ENCODE results near the gene SLC12A7.
"Not testable (repeated sequence)": the region's sequence is repeated elsewhere in the genome, so short reads cannot be mapped to it uniquely, and the experiment has no call there.

The SLC12A7 gene

DNA sequence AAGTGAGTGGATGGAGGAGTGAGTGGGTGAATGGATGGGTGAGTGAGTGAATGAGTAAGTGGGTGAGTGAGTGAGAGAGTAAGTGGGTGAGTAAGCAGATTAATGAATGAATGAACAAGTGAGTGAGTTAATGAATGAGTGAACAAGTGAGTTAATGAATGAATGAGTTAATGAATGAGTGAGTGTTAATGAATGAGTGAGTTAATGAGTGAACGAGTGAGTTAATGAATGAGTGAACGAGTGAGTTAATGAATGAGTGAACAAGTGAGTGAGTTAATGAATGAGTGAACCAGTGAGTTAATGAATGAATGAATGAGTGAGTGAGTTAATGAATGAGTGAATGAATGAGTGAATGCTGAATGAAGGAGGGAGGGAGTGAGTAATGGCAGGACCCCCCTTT is 76.9 kb downstream of the SLC12A7 start:
- no peak for DNase-seq (ENCODE audit: low read depth)

DNA sequence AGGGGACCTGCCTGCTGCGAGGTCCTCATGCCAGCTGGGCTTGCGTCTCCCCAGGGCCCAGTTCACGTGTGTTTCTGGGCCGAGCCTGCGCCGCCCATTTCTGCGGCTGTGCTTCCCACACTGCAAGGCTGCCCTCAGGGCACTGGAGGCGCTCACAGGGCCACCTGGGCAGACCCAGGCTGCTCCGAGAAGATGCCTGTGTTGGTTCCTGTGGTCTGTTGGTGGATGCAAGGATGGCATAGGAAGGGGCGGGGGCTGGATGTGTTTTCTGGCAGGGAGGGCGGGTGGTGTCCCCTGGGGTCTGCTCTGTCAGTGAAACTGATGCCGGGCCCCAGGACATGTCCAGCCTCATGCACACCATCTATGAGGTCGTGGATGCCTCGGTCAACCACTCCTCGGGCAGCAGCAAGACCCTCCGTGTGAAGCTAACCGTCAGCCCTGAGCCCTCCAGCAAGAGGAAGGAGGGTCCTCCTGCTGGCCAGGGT is 77.4 kb downstream of the SLC12A7 start:
- DNase-seq (ENCODE audit: low read depth), result no peak

DNA sequence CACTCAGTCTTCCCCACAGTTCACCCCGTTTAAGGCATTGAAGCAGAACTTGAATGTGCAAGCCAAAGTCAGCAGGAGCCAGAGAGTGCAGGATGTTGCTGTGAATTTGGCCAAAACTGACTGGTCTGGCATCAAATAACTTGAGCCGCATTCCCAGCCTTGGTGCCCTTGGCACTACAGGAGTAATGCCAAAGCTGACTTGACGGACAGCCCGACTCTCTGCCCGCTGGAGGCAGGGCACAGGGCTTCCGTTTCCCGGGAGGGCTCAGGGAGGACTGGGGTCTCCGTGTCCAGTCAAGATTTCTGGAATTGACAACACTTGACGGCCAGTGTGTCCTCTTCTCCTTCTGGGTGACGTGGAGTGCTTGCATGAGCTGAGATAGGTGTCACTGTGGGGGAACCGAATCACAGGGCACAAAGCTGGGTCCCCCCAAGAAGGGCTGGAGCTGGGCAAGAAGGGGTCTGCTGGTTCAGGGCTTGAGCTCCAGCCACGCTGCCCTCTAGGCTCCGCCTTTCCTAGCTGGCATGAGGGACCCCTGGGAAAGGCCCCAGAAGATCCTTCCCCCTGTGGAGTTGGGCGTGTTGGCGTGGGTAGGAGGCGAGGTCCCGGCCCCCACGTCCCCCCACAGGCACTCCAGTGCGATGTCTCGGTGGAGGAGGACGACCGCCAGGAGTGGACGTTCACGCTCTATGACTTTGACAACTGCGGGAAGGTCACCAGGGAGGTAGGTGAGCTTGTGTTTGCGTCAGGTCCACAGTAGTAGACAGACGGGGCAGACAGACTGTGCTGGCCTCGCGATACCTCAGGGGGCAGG is 78.0 kb downstream of the SLC12A7 start:
- DNase-seq (ENCODE audit: low read depth), result no peak

DNA sequence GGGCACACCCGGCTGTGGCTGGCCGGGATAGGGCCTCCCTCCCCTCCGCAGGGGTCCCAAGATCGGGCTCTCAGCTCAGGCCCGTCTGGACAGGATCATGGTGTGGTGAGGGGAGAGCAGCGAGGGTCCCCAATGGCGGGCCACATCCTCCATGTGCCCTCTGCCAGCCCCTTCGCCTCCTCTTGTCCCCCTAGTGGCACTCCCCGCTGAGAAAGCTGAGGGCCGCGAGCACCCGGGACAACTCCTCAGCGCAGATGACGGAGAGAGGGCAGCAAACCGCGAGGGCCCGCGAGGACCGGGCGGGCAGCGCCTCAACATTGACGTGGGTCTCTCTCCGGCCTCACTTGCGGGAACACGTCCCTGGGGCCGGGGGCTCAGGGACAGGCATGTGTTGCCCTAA is 78.7 kb downstream of the SLC12A7 start:
- no peak for DNase-seq (ENCODE audit: low read depth)

DNA sequence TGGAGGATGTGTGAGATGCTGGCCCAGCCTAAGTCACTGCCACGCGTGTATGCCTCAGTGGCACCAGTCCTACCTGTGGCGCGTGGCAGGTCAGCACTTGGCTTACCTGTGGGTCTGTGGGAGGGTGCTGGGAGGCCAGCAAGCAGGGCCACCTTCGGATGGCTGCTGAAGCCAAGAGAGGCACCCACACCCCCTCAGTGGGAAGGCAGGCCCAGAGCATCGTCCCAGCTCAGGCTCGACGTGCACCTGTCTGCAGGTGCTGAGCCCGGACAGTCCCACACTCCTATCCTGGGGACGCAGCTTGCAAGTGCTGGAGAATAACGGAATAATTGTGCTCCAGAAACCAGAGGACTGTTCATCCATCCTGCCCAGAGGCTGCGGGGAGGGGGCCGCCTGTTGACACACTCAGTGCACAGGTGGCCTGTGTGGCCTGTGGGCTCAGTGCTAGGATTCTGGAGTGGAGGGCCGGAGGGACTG is 79.3 kb downstream of the SLC12A7 start:
- DNase-seq (ENCODE audit: low read depth), result no peak

DNA sequence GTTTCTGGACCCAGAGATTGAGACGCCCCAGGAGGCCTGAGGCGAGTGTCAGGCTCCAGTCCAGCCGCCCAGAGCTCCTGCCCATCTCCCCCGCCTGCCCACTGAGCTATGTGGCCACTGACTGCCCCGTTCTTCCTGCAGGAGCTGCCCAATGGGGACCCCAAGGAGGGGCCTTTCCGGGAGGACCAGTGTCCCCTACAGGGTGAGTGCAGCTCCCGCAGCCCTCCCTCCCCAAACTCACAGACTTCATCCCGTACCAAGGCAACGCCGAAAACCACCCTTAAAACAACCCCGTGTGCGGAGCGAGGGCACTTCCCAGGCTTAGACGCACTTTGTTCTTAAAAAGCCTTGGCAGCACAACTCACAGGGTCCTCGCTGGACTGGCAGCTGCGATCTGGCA is 79.9 kb downstream of the SLC12A7 start:
- no peak for DNase-seq (ENCODE audit: low read depth)

DNA sequence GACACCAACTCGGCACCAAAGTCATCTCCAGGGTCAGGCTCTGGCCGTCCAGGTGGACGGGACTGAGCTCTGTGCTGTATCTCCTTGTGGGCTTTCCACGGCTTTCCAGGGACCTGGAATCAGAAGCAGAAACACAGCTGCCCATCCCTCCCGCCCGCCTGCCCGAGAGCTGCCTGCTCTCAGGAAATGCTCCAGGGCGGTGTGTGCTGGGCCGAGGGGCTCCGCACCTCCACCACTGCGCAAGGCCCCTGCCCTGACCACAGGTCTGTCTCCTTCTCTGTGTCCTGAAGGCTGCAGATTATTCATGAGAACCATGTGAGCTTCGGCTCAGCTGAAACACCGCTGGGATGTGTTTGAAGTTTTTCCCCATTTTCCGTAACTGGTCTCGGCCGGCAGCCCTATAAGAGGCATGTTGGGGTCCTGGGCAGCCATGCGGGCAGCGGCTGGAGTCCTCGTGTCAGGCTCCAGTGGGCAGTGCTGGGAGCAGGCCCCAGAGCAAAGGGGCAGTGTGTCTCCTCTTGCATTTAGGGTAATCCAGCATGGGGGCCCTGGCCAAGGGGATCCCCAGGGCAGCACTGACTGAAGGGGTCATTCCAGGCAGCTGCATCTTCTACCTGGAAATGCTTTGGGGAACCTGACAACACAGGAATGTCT is 80.4 kb downstream of the SLC12A7 start:
- DNase-seq (ENCODE audit: low read depth), result no peak

DNA sequence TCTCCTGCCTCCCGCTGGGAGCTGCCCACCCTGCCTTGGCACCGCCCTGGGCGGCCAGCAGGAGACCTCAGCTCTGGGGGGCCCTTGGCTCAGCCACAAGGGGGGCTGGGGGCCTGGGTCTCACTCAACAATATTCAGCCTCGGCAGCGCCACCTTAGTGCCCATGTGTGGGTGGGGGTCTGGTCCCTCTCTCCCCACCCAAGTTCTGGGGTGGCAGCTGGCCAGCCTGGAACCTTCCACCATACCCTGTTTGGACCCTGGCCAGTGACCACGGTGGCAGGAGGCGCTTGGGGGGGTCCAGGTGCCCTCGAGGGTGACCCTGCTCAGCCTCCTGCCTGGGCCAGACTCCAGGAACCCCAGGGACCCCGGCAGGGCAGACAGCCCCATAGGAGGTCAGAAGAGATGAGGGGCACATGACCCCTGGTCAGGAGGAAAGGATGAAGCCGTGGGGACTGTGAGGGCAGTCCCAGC is 81.0 kb downstream of the SLC12A7 start:
- DNase-seq (ENCODE audit: low read depth), result no peak

DNA sequence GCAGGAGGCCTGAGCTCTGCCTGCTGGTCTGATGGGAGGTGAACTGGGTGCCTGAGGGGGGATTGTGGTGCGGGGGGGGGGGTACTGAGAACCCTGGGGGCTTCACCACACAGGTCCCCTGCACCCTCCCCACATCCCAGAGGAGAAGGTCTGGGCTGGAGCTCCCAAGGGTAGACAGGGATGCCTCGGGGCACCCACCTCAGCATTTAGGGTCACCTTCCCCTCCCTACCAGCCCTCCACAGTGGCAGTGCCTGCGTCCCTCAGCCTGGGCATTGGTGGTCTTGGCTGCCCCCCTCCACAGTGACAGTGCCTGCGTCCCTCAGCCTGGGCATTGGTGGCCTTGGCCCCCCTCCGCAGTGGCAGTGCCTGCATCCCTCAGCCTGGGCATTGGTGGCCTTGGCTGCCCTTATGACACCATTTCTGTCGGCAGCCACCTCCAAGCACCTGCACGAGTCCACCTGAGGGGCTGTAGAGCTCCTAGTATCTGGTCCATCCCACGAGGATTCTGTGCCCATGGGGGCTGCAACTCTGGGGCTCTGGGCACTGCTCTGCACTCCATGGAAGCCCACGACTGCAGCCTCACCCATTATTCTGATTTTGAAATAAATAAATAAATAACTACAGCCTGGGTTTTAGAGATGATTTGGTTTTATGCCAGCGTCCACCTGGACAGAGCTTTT is 81.8 kb downstream of the SLC12A7 start:
- DNase-seq (ENCODE audit: low read depth), result no peak

DNA sequence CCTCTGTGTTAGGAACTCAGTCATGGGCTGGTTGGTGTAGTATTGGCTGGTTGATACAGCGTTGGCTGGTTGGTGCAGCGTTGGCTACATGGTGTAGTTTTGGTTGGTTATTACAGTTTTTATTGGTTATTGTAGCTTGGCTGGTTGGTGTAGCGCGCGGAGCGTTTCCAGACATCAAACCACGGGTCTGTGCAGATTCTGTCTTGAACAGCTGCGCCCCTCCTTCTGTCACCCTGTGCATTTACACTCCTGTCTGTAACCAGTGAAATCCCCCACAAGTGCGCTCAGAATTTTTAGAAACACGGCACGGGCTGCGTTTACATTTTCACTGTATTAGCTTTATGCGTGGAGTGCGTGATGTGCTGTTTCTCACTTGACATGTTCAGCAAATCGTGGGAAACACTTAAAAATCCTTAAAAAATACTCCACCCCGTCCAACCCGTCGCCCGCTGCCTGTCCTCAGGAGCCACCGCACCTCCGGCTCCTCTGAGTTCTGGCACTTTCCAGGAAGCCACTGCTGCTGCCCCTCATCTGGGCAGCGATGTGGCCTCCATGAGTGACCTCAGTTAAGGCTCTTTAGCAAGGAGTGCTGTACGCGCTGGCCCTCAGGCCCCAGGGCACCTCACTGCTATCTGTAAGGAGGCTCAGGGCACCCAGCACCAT is 82.5 kb downstream of the SLC12A7 start:
- DNase-seq (ENCODE audit: low read depth), result no peak

DNA sequence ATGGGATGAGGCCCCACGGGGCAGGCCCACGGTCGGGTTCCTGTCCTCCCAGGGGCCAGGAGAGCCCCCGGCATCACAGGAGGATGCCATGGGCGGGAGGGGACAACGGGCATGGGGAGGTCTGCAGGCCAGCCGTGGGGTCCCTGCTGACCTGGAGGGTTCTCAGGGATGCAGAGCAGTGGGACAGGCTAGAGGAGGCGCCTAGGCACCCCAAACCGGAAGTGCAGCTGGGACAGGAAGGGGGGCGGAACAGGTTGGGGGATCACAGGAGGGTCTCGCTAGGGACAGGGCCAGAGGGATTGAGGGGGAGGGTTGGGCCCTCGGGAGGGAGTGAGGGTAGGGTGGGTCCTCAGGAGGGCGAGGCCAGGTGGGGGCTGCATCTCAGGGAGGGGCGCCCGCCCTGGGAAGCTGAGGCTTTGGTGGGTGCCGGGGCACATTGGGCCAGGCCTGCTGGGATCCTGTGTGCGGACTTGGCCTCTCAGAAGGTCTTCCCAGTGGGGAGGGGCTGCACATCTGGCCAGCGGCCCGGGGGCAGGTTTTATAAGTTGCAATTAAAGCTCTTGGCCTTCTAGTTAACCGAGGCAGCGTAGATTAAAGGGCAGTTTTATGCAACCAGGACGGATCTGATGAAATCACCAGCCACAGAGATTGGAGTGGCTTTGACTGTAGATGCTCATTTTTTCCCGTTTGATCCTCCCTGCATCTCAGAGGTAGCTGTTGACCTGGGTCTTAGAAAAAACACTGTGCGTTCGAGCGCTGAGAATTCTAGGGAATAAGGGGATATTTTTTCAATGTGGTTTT is 83.2 kb downstream of the SLC12A7 start:
- no peak for DNase-seq (ENCODE audit: low read depth)

DNA sequence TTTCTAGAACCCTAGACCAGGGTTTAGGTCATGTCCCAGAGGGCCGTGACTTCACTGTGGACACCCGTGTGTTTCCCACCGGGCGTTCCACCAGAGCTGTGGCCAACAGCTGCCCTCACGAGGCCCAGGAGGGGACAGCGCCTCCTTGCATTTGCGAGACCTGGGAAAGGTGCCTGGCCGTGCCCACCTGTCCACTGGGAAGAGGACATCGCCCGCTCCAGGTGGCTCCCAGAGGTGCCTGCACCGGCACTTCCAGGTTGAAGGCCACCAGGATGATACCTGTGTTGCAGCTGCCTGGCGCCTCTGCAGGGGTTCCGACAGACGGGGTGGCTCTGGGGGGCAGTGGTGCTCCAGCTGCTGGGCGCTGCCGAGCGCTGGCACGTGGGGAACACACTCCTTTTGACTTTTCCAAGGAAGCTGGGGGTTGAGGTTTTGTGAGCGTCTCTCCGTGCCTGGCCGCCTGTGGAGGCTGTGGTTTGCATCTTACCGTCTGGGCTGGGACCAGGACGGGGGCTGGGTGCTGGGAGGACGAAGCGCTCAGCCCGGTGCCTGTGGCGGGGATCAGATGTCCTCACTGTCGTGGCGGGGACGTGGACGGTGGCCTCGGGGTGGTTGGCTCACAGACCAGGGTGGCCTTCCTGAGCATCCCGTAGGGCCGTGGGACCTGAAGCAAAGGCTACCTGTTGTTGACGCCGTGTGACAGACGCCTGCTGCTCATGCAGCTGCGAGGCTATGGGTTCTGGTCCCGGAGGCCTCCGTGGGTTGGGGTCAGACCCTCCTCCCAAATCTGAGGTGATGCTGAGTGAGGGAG is 84.0 kb downstream of the SLC12A7 start:
- DNase-seq (ENCODE audit: low read depth), result no peak

DNA sequence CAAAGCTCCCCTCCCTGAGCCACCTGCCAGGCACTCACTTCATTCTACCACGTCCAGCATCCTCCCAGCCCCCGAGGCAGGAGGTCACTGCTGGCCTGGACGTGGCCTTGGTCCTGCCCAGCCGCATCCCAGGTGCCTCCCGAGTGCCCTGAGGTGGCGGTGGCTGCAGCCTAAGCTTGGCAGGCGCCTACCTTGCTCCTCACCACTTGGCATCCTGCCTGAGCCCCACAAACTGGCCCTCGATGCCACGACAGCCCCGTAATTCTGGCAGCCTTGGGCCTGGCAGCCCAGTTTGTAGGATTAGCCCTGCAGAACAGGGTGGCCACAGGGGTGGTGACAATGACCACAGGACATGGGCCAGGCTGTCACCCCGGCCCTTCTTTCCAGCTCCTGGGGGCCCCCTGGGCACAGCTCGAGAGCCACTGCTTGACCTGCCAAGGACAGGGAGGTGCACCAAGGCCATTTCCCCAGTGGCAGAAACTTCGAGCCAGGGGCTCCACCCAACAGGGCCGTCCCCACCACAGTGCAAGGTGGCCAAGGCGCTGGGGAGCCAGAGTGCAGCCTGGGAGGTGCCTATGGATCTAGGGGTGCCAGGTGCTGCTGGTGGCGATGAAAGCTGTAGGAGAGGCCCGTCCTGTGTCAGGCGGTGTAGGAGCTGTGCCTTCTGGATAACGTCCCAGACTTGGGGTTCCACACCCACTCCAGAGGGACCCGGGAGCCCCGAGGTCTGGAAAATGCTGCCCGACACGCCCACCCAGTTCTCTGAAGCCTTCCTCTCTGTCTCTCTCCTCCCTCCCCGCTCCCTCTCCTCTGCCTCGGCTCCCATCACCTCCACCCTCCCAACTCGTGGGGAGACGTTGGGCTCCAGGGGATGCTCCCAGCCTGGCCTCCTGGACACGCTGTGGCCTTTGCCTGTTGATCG is 84.9 kb downstream of the SLC12A7 start:
- no peak for DNase-seq (ENCODE audit: low read depth)

DNA sequence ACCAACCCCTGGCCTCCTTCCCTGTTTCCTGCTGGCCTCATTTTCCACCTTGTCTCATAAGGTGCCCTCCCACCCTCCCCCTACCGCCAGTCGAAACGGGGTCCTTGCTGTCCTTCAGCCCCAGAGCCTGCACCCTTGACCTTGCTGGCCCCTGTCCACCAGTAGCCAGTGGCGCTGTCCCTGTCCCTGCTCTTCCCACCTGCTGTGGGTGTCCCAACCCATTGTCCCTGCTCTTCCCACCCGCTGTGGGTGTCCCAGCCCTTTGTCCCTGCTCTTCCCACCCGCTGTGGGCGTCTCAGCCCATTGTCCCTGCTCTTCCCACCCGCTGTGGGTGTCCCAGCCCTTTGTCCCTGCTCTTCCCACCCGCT is 89.9 kb downstream of the SLC12A7 start:
- not testable (repeated sequence) for DNase-seq (ENCODE audit: low read depth)

DNA sequence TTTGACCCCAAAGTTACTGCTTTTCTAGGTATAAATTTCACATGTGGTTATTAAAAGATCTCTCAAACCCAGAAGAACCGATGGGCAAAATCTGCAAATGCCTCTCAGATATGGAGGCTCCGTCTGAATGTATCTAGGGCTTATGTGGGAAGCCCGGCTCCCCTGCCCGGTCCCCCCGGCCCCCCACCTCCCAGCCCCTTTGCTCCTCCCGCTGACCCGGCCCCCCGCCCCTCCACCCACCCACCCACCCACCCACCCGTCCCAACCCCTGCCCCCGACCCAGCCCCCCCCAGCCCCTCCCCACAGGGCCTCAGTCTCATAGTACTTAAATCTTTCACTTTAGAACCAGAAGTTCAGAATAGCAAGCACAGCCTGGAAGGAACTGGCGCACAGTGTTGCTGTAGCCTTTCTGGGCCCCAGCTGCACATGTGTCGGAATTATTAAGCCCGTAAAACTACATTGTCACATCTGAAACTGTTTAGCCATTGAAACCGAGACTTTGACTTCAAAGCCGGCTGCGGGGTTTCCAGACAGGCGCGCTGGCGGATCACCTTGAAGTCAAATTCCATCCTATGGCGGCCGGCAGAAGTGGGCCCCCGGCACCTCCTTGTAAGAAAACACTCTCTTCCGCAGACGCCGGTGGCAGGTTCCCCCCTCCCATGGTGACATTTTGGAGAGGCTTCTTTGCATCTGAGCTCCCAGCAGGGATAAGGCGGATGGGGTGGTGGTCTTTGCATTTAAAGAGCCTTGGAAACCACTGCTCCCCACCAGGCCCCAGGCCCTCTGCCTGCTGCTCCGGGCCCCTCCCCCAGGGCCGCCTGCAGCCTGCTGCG is 90.5 kb downstream of the SLC12A7 start:
- no peak for DNase-seq (ENCODE audit: low read depth)

DNA sequence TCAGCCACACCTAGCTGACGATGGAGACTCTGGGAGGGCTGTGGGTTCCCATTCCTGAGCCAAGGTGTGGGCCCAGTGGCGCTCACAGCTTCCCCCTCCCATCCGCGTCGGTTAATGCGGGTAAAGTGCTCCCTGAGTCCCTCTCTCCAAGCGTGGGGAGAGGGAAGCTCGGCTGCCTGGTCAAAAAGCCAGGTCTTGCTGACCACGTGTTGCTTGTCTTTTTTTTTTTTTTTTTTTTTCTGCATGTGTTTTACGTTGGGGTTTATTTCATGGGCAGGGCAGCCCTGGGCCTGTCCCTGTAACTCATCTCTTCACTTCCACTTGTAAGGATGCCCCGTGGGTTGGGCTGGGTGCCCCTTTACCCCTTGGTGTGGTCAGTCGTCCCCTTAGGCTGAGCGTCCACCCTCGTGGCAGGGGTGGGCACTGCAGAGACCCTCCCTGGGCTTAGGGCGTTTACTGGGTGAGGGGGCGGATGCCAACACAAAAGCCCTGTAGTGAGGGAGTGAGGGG is 91.4 kb downstream of the SLC12A7 start:
- DNase-seq (ENCODE audit: low read depth), result no peak

DNA sequence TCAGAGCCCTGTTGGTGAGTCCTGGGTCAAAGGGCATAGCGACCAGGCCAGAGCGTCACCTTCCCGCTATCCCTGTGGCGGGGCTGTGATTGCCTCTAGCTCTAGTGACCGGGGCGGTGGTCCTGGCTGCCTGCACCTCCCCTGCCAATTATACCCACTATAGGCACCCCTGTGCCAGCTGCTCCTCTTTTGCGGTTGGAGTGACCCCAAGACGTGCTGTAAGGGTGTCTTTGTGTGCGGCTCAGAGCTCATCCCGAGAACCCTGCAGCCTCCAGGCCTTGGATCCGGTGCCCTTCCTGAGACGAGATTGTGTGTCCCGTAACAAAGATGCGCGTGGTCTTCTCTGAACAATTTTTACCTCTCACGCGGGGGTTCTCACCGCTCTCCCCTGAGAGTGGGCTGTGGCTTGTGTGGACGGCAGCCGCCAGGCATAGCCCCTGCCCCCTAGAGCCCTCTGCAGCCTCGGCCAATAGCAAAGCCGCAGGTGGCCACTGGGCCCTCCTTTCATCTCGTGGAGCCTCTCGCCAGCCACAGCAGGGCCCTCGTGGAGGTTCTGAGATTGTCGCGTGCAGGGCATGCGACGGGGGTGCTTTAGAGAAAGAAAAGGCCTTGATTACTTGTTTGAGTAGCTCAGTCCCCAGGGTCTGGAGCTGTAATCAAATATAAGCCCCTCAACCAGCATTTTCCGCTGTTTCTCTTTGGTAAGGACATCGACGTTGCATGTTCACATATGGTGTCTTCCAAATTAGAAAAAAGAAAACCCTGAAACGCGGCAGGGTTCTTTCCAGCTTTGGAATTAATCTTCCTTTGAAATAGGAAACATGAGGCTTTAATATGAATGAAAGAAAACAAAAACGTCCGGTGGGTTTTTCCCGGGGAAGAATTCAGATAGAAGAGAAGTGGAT is 92.6 kb downstream of the SLC12A7 start:
- no peak for DNase-seq (ENCODE audit: low read depth)
